WTC11 (cell line): ENCODE results near the gene KRT4. TPM values are rescaled to one million over a fixed set of nuclear protein-coding genes. Genes with fewer than 3 reads are reported as not detected.

Source experiments
- ATAC-seq: fragments of 200-7000 bp; cut with Tn5 transposase; 2 replicates; pipeline ENCODE4 v1.10.0; 2021; ENCODE audit warnings: mild to moderate bottlenecking, moderate library complexity
- CTCF ChIA-PET: fragments of 300-600 bp; sonication (Branson Sonifier 250); formaldehyde crosslinking; loops from one replicate; lab custom pipeline; 2021; ENCODE audit warnings: antibody characterized with exemption; lab: Charles Lee
- POLR2A ChIA-PET: fragments of 350-600 bp; sonication (Branson Sonifier 250); formaldehyde crosslinking; loops from one replicate; lab custom pipeline; 2021; ENCODE audit warnings: antibody characterized with exemption; lab: Charles Lee
- DNase-seq: peaks from one replicate; pipeline ENCODE4 v3.0.0; 2021; ENCODE audit warnings: low spot score
- H3K27ac Mint-ChIP-seq: 2 replicates; pipeline ENCODE4 v1.8.0; 2021; ENCODE audit warnings: mixed read lengths
- H3K27me3 Mint-ChIP-seq: 2 replicates; pipeline ENCODE4 v1.8.0; 2021; ENCODE audit warnings: low read depth, mild to moderate bottlenecking, moderate library complexity, mixed read lengths
- H3K36me3 Mint-ChIP-seq: 2 replicates; pipeline ENCODE4 v1.8.0; 2021; ENCODE audit warnings: mixed read lengths
- H3K4me1 Mint-ChIP-seq: 2 replicates; pipeline ENCODE4 v1.8.0; 2022; ENCODE audit warnings: mixed read lengths
- H3K4me3 Mint-ChIP-seq: 2 replicates; pipeline ENCODE4 v1.8.0; 2021; ENCODE audit warnings: mild to moderate bottlenecking, moderate library complexity, mixed read lengths
- H3K9me3 Mint-ChIP-seq: 2 replicates; pipeline ENCODE4 v1.8.0; 2021; ENCODE audit warnings: mixed read lengths
- ARID4B ChIP-seq: sonication (generic); formaldehyde crosslinking; IDR thresholded peaks from 2 replicates; pipeline ENCODE4 v1.8.0; 2023; ENCODE audit warnings: missing genetic modification reagents, mild to moderate bottlenecking, borderline replicate concordance
- ATF1 ChIP-seq: sonication (generic); formaldehyde crosslinking; IDR thresholded peaks from 2 replicates; pipeline ENCODE4 v1.8.1; 2023; ENCODE audit warnings: mild to moderate bottlenecking, moderate library complexity, missing genetic modification reagents
- ATF2 ChIP-seq: sonication (generic); formaldehyde crosslinking; IDR thresholded peaks from 2 replicates; pipeline ENCODE4 v1.8.1; 2022; ENCODE audit warnings: low read depth, missing genetic modification reagents, borderline replicate concordance
- CBFB ChIP-seq: sonication (generic); formaldehyde crosslinking; IDR thresholded peaks from 2 replicates; pipeline ENCODE4 v1.8.1; 2022; ENCODE audit warnings: mild to moderate bottlenecking, low read depth, missing genetic modification reagents
- E2F1 ChIP-seq: sonication (generic); formaldehyde crosslinking; IDR thresholded peaks from 2 replicates; pipeline ENCODE4 v1.8.0; 2022; ENCODE audit warnings: mild to moderate bottlenecking, missing genetic modification reagents
- ERG ChIP-seq: fragments of 250-450 bp; sonication (Bioruptor Pico); IDR thresholded peaks from 2 replicates; pipeline ENCODE4 v1.8.0; 2021; ENCODE audit warnings: mild to moderate bottlenecking
- GABPB1 ChIP-seq: sonication (generic); formaldehyde crosslinking; IDR thresholded peaks from 2 replicates; pipeline ENCODE4 v1.8.1; 2023; ENCODE audit warnings: mild to moderate bottlenecking, missing genetic modification reagents
- HMGA2 ChIP-seq: fragments of 250-450 bp; sonication (Bioruptor Pico); IDR thresholded peaks from 2 replicates; pipeline ENCODE4 v1.4.0; 2021; ENCODE audit warnings: mild to moderate bottlenecking, moderate library complexity
- KAT7 ChIP-seq: sonication (generic); formaldehyde crosslinking; IDR thresholded peaks from 2 replicates; pipeline ENCODE4 v1.8.1; 2023; ENCODE audit warnings: missing genetic modification reagents, mild to moderate bottlenecking, borderline replicate concordance
- MAX ChIP-seq: sonication (generic); formaldehyde crosslinking; IDR thresholded peaks from 2 replicates; pipeline ENCODE4 v1.8.0; 2022; ENCODE audit warnings: mild to moderate bottlenecking, missing genetic modification reagents
- NR3C1 ChIP-seq: sonication (generic); formaldehyde crosslinking; conservative IDR thresholded peaks from 2 replicates; pipeline ENCODE4 v1.8.1; 2023; ENCODE audit warnings: low read depth, mild to moderate bottlenecking, missing genetic modification reagents
- PRDM15 ChIP-seq: sonication (generic); formaldehyde crosslinking; IDR thresholded peaks from 2 replicates; pipeline ENCODE4 v1.8.0; 2022; ENCODE audit warnings: missing genetic modification reagents
- PREB ChIP-seq: sonication (generic); formaldehyde crosslinking; IDR thresholded peaks from 2 replicates; pipeline ENCODE4 v1.8.1; 2022; ENCODE audit warnings: mild to moderate bottlenecking, missing genetic modification reagents, moderate library complexity, borderline replicate concordance
- RORB ChIP-seq: fragments of 250-450 bp; sonication (Bioruptor Pico); IDR thresholded peaks from 2 replicates; pipeline ENCODE4 v1.9.0; 2021; ENCODE audit warnings: mild to moderate bottlenecking
- SP1 ChIP-seq: sonication (generic); formaldehyde crosslinking; conservative IDR thresholded peaks from 2 replicates; pipeline ENCODE4 v1.8.1; 2022; ENCODE audit warnings: missing genetic modification reagents
- ZNF219 ChIP-seq: sonication (generic); formaldehyde crosslinking; IDR thresholded peaks from 2 replicates; pipeline ENCODE4 v1.8.0; 2023; ENCODE audit warnings: missing genetic modification reagents, mild to moderate bottlenecking, borderline replicate concordance
- ZNF232 ChIP-seq: sonication (generic); formaldehyde crosslinking; IDR thresholded peaks from 2 replicates; pipeline ENCODE4 v1.8.0; 2022; ENCODE audit warnings: mild to moderate bottlenecking, missing genetic modification reagents
- ZNF396 ChIP-seq: fragments of 250-450 bp; sonication (Bioruptor Pico); IDR thresholded peaks from 2 replicates; pipeline ENCODE4 v1.8.0; 2021; ENCODE audit warnings: mild to moderate bottlenecking, moderate library complexity, borderline replicate concordance
- ZNF416 ChIP-seq: fragments of 250-450 bp; sonication (Bioruptor Pico); IDR thresholded peaks from 2 replicates; pipeline ENCODE4 v1.9.0; 2021; ENCODE audit warnings: mild to moderate bottlenecking, inconsistent platforms
- ZNF512 ChIP-seq: sonication (generic); formaldehyde crosslinking; IDR thresholded peaks from 2 replicates; pipeline ENCODE4 v1.8.1; 2022; ENCODE audit warnings: missing genetic modification reagents, borderline replicate concordance
- total RNA-seq: library from RNA; stranded (reverse); gene quantifications from 3 replicates; pipeline ENCODE4 v1.2.3, GENCODE V29; 2021

Gene KRT4
- total RNA-seq, 1 experiment from 2014 or later: not detected

GRCh38 chr12:52769946-52770345, 44.0 kb downstream of the KRT4 start:
- CTCF ChIA-PET: no interaction called here
- ATAC-seq (no peak), DNase-seq (no peak)
- H3K27me3 Mint-ChIP-seq: peaks cover 4% of the 10 kb centered on the region
- POLR2A ChIA-PET: no interaction called here
- H3K4me1 Mint-ChIP-seq: no peaks in the 10 kb centered on the region
- no peaks in the 10 kb centered on the region for H3K36me3 Mint-ChIP-seq
- TF ChIP-seq NR3C1 (CRISPR knock-in tag) (no peak), ZNF396 (CRISPR knock-in tag) (no peak), ATF2 (CRISPR knock-in tag) (no peak), ZNF512 (CRISPR knock-in tag) (no peak), ERG (CRISPR knock-in tag) (no peak), ATF1 (CRISPR knock-in tag) (no peak), GABPB1 (no peak), E2F1 (CRISPR knock-in tag) (no peak), PRDM15 (CRISPR knock-in tag) (no peak), RORB (no peak), ZNF219 (CRISPR knock-in tag) (no peak), SP1 (CRISPR knock-in tag) (no peak), ZNF232 (CRISPR knock-in tag) (no peak), PREB (CRISPR knock-in tag) (no peak), KAT7 (CRISPR knock-in tag) (no peak), HMGA2 (CRISPR knock-in tag) (no peak), ARID4B (CRISPR knock-in tag) (no peak), MAX (CRISPR knock-in tag) (no peak), ZNF416 (CRISPR knock-in tag) (no peak), CBFB (no peak)
- H3K27ac Mint-ChIP-seq: no peak overlapping the region
- no peak overlapping the region for H3K4me3 Mint-ChIP-seq
- H3K9me3 Mint-ChIP-seq: peaks cover 8% of the 10 kb centered on the region
